Measurements from ENCODE around the gene SLC39A9.
"Not testable (repeated sequence)": the region's sequence is repeated elsewhere in the genome, so short reads cannot be mapped to it uniquely, and the experiment has no call there.

The SLC39A9 gene

GRCh38 chr14:69473260-69473659 is 74.8 kb downstream of the SLC39A9 start:
- in situ Hi-C loops (cut with HindIII; ENCODE audit: low sequenced_read_pairs), result no loop called here

DNA sequence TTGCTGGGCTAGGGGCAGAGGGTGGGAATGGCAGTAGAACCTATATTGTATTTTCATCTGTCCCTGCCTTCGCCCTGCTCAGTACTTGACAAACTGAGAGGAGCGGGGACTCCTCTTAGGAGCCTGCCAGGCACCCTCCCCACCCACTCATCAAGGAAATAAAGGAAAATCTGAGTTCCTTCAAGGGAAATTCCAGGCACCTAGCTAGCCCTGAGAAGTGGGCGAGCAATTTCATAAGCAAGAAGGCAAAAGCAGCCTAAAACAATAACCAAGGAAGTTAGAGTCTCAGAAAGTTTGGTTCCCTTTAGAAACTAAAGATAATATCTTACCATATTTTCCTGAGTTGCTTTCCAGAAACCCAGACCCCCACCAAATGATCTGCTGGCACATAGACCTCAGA is 75.5 kb downstream of the SLC39A9 start:
- in situ Hi-C loops (cut with HindIII; ENCODE audit: low sequenced_read_pairs), result no loop called here

- in situ Hi-C loops (cut with HindIII; ENCODE audit: low sequenced_read_pairs), result no loop called here
Observed at GRCh38 chr14:69475194-69475818, 76.8 kb downstream of the SLC39A9 start.

DNA sequence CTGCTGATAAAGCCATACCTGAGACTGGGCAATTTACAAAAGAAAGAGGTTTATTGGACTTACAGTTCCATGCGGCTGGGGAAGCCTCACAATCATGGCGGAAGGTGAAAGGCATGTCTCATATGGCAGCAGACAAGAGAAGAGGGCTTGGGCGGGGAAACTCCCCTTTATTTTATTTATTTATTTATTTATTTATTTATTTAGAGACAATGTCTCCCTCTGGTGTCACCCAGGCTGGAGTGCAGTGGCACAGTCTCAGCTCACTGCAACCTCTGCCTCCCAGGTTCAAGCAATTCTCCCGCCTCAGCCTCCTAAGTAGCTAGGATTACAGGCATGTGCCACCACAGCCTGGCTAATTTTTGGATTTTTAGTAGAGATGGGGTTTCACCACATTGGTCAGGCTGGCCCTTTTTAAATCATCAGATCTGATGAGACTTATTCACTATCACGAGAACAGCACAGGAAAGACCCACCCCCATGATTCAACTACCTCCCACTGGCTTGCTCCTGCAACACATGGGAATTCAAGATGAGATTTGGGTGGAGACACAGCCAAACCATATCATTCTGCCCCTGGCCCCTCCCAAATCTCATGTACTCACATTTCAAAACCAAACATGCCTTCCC is 78.4 kb downstream of the SLC39A9 start:
- in situ Hi-C loops (cut with HindIII; ENCODE audit: low sequenced_read_pairs), result not testable (repeated sequence)

GRCh38 chr14:69478055-69478454 is 79.6 kb downstream of the SLC39A9 start:
- in situ Hi-C loops (cut with HindIII; ENCODE audit: low sequenced_read_pairs), result not testable (repeated sequence)

- in situ Hi-C loops (cut with HindIII; ENCODE audit: low sequenced_read_pairs), result no loop called here
Observed at GRCh38 chr14:69479696-69480095, 81.2 kb downstream of the SLC39A9 start.

- in situ Hi-C loops (cut with HindIII; ENCODE audit: low sequenced_read_pairs), result no loop called here
Observed at GRCh38 chr14:69480136-69480535, 81.6 kb downstream of the SLC39A9 start.

GRCh38 chr14:69481815-69482568 is 83.5 kb downstream of the SLC39A9 start:
- in situ Hi-C loops (cut with HindIII; ENCODE audit: low sequenced_read_pairs), result no loop called here

DNA sequence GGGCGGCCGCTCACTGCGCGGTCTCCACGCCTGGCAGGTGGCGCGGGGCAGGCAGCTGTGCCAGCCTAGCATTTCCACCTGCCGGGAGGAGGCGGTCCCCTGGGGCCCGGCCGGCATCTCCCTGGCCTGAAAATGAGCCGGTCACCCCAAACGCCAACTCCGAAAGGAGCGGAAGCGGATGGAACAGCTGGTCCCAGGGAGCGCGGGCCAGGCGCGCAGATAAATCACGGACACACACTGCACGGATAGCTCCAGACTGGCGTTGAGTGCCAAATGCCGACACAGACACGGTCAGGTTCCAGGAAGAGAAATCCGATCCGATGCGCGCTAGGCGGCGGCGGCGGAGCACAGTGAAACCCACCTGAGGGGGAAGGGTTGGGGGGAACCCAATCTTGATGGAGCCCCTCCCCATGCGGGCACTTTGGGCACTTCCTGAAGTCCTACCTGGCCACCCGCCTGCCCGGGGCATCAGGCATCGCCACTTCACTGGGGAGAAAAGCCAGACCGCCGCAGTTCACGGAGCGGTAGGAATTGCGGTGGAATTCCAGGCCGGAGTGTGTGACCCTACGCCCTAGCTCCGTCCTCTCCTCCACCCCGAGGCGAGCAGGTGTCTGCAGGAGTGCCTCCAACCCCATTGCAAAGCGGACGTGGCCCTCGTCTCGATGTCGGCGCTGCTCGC is 85.4 kb downstream of the SLC39A9 start:
- in situ Hi-C loops (cut with HindIII; ENCODE audit: low sequenced_read_pairs), result no loop called here

DNA sequence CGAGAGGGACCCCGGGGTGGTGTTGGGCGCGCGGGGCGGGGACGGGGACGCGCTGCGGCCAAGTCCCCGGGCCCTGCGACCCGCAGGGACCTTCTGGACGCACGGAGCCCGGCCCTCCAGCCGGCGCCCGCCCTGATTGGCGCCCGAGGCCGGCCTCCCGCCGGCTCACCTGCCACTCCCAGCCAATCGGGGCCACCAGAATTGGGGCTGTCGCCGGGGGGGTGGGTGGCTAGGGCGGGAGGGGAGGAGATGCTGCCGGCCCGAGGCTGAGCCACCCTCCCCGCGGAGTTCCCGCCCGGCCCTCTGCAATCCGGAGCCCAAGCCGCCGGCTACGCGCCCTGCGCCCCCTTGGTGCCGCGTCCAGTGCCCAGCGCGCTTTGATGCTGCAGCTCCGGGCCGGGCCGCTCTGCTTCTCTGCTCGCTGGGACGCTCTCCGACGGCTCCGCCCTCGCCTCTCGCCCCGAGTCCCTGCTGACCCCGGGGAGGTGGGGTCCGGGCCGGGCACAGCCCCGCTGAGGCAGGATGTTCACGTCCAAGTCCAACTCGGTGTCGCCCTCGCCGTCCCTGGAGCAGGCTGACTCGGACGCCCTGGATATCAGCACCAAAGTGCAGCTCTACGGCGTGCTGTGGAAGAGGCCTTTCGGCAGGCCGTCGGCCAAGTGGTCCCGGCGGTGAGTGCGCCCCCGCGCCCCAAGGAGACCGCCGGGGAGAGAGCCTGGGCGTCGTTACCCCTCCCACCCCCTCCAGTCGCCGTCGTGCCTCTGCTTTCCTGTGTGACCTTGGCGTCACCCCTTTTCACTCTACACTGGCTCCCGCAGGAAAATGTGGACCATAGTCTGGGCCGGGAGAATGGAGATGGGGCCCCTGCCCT is 86.2 kb downstream of the SLC39A9 start, which contains the start of gene PLEKHD1:
TSS of gene PLEKHD1 (plus strand) at position 285 of the 871 bp plus-strand sequence. CDS start at position 523, 238 bp downstream.
- in situ Hi-C loops (cut with HindIII; ENCODE audit: low sequenced_read_pairs), result no loop called here

- in situ Hi-C loops (cut with HindIII; ENCODE audit: low sequenced_read_pairs), result no loop called here
Observed at GRCh38 chr14:69485315-69485660, 86.8 kb downstream of the SLC39A9 start.

- in situ Hi-C loops (cut with HindIII; ENCODE audit: low sequenced_read_pairs), result no loop called here
Observed at GRCh38 chr14:69485701-69486100, 87.2 kb downstream of the SLC39A9 start.

DNA sequence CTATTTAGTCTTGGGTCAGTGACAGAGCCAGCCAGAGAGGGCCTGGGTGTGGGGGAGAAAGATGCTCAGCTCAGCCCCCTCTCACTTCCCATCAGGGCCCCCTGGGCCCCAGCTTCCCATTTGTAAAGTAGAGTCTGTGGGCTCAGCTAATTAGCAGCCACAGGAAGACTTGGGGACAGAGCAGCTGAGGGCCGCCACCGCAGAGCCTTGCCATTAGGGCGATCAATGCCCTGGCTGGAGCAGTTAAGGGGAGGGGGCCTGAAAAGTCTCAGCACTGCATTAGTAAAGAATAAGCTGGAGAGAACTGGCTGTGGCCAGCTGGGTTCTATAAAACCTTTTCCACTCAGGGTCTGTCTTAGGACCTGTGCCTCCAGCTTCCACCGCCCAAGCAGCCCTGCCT is 88.7 kb downstream of the SLC39A9 start:
- in situ Hi-C loops (cut with HindIII; ENCODE audit: low sequenced_read_pairs), result no loop called here

DNA sequence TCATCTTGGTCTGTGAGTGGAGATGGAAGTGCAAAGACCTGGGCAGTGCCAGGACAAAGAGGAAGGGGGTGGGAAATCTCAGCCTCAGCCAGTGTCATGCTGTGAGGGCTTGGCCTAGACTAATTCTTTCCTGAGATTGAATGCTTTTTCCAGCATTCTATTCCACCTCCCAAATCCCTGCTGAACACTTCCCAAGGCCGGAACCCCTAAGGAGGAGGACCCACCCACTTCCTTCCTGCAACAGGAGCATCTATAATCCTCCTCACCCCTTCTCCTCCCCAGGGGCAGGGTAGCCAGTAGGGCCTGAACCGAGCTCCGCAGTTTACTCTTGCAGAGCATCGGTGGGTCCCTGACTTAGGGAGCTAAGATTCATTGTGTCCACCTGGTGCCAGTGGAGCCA is 89.3 kb downstream of the SLC39A9 start:
- in situ Hi-C loops (cut with HindIII; ENCODE audit: low sequenced_read_pairs), result no loop called here

DNA sequence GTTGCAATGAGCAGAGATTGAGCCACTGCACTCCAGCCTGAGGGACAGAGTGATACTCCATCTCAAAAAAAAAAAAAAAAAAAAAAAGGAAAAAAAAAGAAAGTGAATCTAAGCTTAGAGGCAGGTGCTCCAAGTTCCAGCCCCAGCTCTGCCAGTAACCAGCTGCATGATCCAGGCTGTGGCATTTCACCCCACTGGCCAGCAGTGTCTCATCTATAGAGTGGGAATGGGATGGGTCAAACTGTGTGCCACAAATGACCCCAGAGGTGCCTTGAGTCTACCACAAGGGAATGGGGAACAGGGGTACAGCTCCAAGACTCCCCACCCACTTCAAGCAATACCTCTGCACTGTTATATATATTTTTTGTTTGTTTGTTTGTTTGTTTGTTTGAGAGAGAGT is 91.0 kb downstream of the SLC39A9 start:
- in situ Hi-C loops (cut with HindIII; ENCODE audit: low sequenced_read_pairs), result no loop called here

DNA sequence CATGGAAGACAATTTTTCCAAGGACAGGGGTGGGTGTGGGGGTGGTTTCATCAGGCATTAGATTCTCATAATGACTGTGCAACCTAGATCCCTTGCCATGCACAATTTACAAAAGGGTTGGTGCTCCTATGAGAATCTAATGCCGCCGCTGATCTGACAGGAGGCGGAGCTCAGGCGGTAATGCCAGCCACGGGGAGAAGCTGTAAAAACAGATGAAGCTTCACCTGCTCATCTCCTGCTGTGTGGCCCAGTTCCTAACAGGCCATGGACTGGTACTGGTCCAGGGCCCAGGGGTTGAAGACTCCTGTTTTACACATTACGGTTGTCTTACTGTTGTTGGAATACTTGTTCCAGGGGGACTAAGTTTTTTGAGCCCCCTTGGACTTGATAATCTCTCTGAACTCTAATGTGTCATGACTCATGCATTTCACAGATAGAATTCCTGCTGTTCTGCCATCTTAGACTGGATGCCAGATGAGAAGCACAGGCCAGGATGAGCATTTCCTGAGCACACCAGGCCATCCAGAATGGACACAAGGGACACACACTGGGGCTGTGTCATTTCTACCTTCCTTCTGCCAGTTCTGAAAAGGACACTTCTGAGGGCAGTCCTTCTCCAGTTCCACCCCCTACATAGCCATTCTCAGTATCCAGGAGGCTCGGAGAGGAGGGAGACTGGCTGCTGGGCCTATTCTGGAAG is 91.9 kb downstream of the SLC39A9 start:
- in situ Hi-C loops (cut with HindIII; ENCODE audit: low sequenced_read_pairs), result no loop called here

DNA sequence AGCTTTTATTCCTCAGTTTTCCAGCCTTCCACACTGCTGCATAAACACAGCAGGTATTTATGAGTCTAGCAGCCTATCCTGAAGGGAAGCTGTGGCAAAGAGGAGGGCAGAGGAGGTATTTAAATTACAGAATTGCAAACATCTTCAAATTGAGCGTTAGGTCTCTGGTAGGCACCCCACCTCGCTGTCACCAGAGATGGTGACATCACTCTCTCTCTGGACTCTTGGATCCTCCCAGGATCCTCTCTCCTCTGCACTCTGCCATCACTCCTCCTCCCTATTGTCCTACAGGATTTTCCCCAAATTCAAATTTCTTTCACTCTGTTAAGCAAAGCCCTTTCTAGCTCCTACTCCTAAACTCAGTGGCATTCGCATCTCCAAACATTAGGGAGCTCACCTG is 92.7 kb downstream of the SLC39A9 start:
- in situ Hi-C loops (cut with HindIII; ENCODE audit: low sequenced_read_pairs), result no loop called here

GRCh38 chr14:69493038-69493437 is 94.5 kb downstream of the SLC39A9 start:
- in situ Hi-C loops (cut with HindIII; ENCODE audit: low sequenced_read_pairs), result no loop called here

GRCh38 chr14:69493791-69494190 is 95.3 kb downstream of the SLC39A9 start:
- in situ Hi-C loops (cut with HindIII; ENCODE audit: low sequenced_read_pairs), result no loop called here

DNA sequence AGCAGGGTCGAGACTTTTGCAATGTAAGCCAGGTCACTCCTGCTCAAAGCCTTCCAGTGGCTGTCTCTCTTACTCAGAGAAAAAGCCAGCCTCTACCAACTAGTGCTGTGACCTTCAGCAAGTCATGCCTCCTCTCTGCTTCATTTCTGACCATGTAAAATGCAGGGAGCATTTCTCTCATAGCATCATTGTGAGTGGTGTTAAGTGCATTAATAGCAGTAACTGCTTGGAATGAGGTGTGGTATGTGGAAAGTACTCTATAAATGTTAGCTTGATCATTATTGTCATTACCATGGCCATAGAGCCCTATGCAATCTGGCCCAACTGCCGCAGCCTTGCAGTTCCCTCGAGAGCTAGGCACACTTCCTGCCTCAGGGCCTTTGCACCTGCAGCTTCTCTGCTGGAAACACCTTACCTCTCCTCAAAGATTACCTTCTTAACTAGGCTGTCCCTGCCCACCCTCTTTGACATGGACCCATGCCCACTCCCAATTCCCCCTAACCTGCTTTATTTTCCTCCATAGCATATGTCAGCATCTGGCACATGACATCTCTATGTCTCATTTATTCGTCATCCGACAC is 96.9 kb downstream of the SLC39A9 start:
- in situ Hi-C loops (cut with HindIII; ENCODE audit: low sequenced_read_pairs), result no loop called here

Data from DLD1 (cell line).